ENCODE data around the gene OBSCN.

OBSCN gene

GRCh38 chr1:228414511-228415211 is 206.8 kb downstream of the OBSCN start:
- Histone ChIP-seq H4K8ac (ENCODE audit: low read length) (peak overlapping the region; percentile 27), H3K27me3 (ENCODE audit: control insufficient read depth in 1 of 2, insufficient read depth in 1 of 2, low read length in 2 of 2) (peaks cover 29 to 42% of the 10 kb centered on the region in 2 experiments)
- DNase-seq, result no peak

GRCh38 chr1:228415221-228415620 is 207.4 kb downstream of the OBSCN start:
- H3K9me3 ChIP-seq (ENCODE audit: control insufficient read depth, low read length), result no peaks in the 10 kb centered on the region
- no peak overlapping the region for H3K14ac ChIP-seq (ENCODE audit: low read length in 2 of 2)
- H3K4me3 ChIP-seq (ENCODE audit: insufficient read depth in 1 of 2, low read depth in 1 of 2, low read length in 2 of 2), result no peak overlapping the region
- H3K4me1 ChIP-seq (ENCODE audit: control insufficient read depth, insufficient read depth, low read depth, low read length), result peaks cover 25% of the 10 kb centered on the region
- no peak for DNase-seq
- H3K4me2 ChIP-seq (ENCODE audit: low read length, poor library complexity, severe bottlenecking), result no peak overlapping the region
- H3K9ac ChIP-seq (ENCODE audit: low read length), result no peak overlapping the region
- peaks cover 12 to 35% of the 10 kb centered on the region in 2 experiments for H3K36me3 ChIP-seq (ENCODE audit: control insufficient read depth in 1 of 2, insufficient read depth in 2 of 2, low read depth in 1 of 2, low read length in 2 of 2)
- H2BK15ac ChIP-seq (ENCODE audit: low read depth, poor library complexity, severe bottlenecking), result no peak overlapping the region
- no peak overlapping the region for H4K91ac ChIP-seq (ENCODE audit: low read length)
- no peak overlapping the region for H3K4ac ChIP-seq (ENCODE audit: low read depth in 1 of 2, low read length in 2 of 2)
- no peak overlapping the region for H2BK12ac ChIP-seq (ENCODE audit: low read length in 2 of 2)
- no peak overlapping the region for H3K23ac ChIP-seq (ENCODE audit: low read length in 2 of 2)
- WGBS, result 83% methylated on average over 7 of the region's 7 CpGs
- no peak overlapping the region for H2AFZ ChIP-seq (ENCODE audit: low read depth, low read length)
- H2BK120ac ChIP-seq (ENCODE audit: low read depth, low read length), result no peak overlapping the region
- peaks cover 29 to 42% of the 10 kb centered on the region in 2 experiments for H3K27me3 ChIP-seq (ENCODE audit: control insufficient read depth in 1 of 2, insufficient read depth in 1 of 2, low read length in 2 of 2)
- H3K79me1 ChIP-seq (replicated peaks; ENCODE audit: low read length, poor library complexity, severe bottlenecking), result peaks cover 3% of the 10 kb centered on the region
- H2BK5ac ChIP-seq (ENCODE audit: low read depth, low read length, poor library complexity, severe bottlenecking), result no peak overlapping the region
- no peak overlapping the region for H2AK5ac ChIP-seq (ENCODE audit: low read length, severe bottlenecking)
- no peak overlapping the region for H4K8ac ChIP-seq (ENCODE audit: low read length)
- no peak overlapping the region for H3K18ac ChIP-seq (ENCODE audit: low read depth in 1 of 2, low read length in 2 of 2)
- no peak overlapping the region for H3K27ac ChIP-seq (ENCODE audit: low read length, poor library complexity, severe bottlenecking)

More at GRCh38 chr1:228414511-228415211, 206.8 kb downstream of the OBSCN start:
- H2BK120ac ChIP-seq (ENCODE audit: low read depth, low read length), result no peak overlapping the region
- H3K14ac ChIP-seq (ENCODE audit: low read length in 2 of 2), result no peak overlapping the region
- H3K9me3 ChIP-seq (ENCODE audit: control insufficient read depth, low read length), result no peaks in the 10 kb centered on the region
- H4K91ac ChIP-seq (ENCODE audit: low read length), result no peak overlapping the region
- peaks cover 26% of the 10 kb centered on the region for H3K4me1 ChIP-seq (ENCODE audit: control insufficient read depth, insufficient read depth, low read depth, low read length)
- H3K18ac ChIP-seq (ENCODE audit: low read depth in 1 of 2, low read length in 2 of 2), result no peak overlapping the region
- H2AK5ac ChIP-seq (ENCODE audit: low read length, severe bottlenecking), result no peak overlapping the region
- H3K4me3 ChIP-seq (ENCODE audit: insufficient read depth in 1 of 2, low read depth in 1 of 2, low read length in 2 of 2), result no peak overlapping the region
- H2BK15ac ChIP-seq (ENCODE audit: low read depth, poor library complexity, severe bottlenecking), result no peak overlapping the region
- H2BK5ac ChIP-seq (ENCODE audit: low read depth, low read length, poor library complexity, severe bottlenecking), result no peak overlapping the region
- H3K4me2 ChIP-seq (ENCODE audit: low read length, poor library complexity, severe bottlenecking), result no peak overlapping the region
- WGBS, result 91% methylated on average over 25 of the region's 25 CpGs
- peaks cover 4% of the 10 kb centered on the region for H3K79me1 ChIP-seq (replicated peaks; ENCODE audit: low read length, poor library complexity, severe bottlenecking)
- H3K23ac ChIP-seq (ENCODE audit: low read length in 2 of 2), result no peak overlapping the region
- H3K36me3 ChIP-seq (ENCODE audit: control insufficient read depth in 1 of 2, insufficient read depth in 2 of 2, low read depth in 1 of 2, low read length in 2 of 2), result peaks cover 14 to 38% of the 10 kb centered on the region in 2 experiments
- no peak overlapping the region for H2AFZ ChIP-seq (ENCODE audit: low read depth, low read length)
- H3K4ac ChIP-seq (ENCODE audit: low read depth in 1 of 2, low read length in 2 of 2), result no peak overlapping the region
- H3K27ac ChIP-seq (ENCODE audit: low read length, poor library complexity, severe bottlenecking), result no peak overlapping the region
- no peak overlapping the region for H2BK12ac ChIP-seq (ENCODE audit: low read length in 2 of 2)
- H3K9ac ChIP-seq (ENCODE audit: low read length), result no peak overlapping the region

- no peak overlapping the region for H2AK5ac ChIP-seq (ENCODE audit: low read length, severe bottlenecking)
- H3K27ac ChIP-seq (ENCODE audit: low read length, poor library complexity, severe bottlenecking), result no peak overlapping the region
- H3K4me2 ChIP-seq (ENCODE audit: low read length, poor library complexity, severe bottlenecking), result peak overlapping the region; percentile 86
- H3K27me3 ChIP-seq (ENCODE audit: control insufficient read depth in 1 of 2, insufficient read depth in 1 of 2, low read length in 2 of 2), result peaks cover 29 to 42% of the 10 kb centered on the region in 2 experiments
- H3K14ac ChIP-seq (ENCODE audit: low read length in 2 of 2), result peak overlapping the region in 1 of 2 experiments; percentile 78
- peak overlapping the region; percentile 38 for H3K9ac ChIP-seq (ENCODE audit: low read length)
- peak overlapping the region in 1 of 2 experiments; percentile 48 for H3K23ac ChIP-seq (ENCODE audit: low read length in 2 of 2)
- peaks cover 22% of the 10 kb centered on the region for H3K4me1 ChIP-seq (ENCODE audit: control insufficient read depth, insufficient read depth, low read depth, low read length)
- H3K79me1 ChIP-seq (replicated peaks; ENCODE audit: low read length, poor library complexity, severe bottlenecking), result peaks cover under 1% of the 10 kb centered on the region
- peak overlapping the region in 1 of 2 experiments; percentile 55 for H3K4ac ChIP-seq (ENCODE audit: low read depth in 1 of 2, low read length in 2 of 2)
- WGBS, result 28% methylated on average over 23 of the region's 23 CpGs
- no peak overlapping the region for H2AFZ ChIP-seq (ENCODE audit: low read depth, low read length)
- peak overlapping the region; percentile 73 for H2BK120ac ChIP-seq (ENCODE audit: low read depth, low read length)
- no peak for DNase-seq
- H4K91ac ChIP-seq (ENCODE audit: low read length), result peak overlapping the region; percentile 34
- no peak overlapping the region for H2BK5ac ChIP-seq (ENCODE audit: low read depth, low read length, poor library complexity, severe bottlenecking)
- peak overlapping the region; percentile 81 to 85 for H3K18ac ChIP-seq (ENCODE audit: low read depth in 1 of 2, low read length in 2 of 2)
- no peaks in the 10 kb centered on the region for H3K9me3 ChIP-seq (ENCODE audit: control insufficient read depth, low read length)
- peaks cover 6 to 29% of the 10 kb centered on the region in 2 experiments for H3K36me3 ChIP-seq (ENCODE audit: control insufficient read depth in 1 of 2, insufficient read depth in 2 of 2, low read depth in 1 of 2, low read length in 2 of 2)
- peak overlapping the region; percentile 54 to 68 for H3K4me3 ChIP-seq (ENCODE audit: insufficient read depth in 1 of 2, low read depth in 1 of 2, low read length in 2 of 2)
- H4K8ac ChIP-seq (ENCODE audit: low read length), result peak overlapping the region; percentile 76
- no peak overlapping the region for H2BK15ac ChIP-seq (ENCODE audit: low read depth, poor library complexity, severe bottlenecking)
- peak overlapping the region in 1 of 2 experiments; percentile 40 for H2BK12ac ChIP-seq (ENCODE audit: low read length in 2 of 2)
Measured at GRCh38 chr1:228415853-228416216, 208.0 kb downstream of the OBSCN start.

GRCh38 chr1:228416217-228416933 is 208.5 kb downstream of the OBSCN start, which contains the start of gene TRIM17:
TRIM17 (minus strand) TSS chr1:228416861; CDS start chr1:228415072, 1,789 bp downstream.
- peaks cover under 1 to 24% of the 10 kb centered on the region in 2 experiments for H3K36me3 ChIP-seq (ENCODE audit: control insufficient read depth in 1 of 2, insufficient read depth in 2 of 2, low read depth in 1 of 2, low read length in 2 of 2)
- peak within 1 kb of the TSS; percentile 38 for H3K9ac ChIP-seq (ENCODE audit: low read length)
- peaks cover 22% of the 10 kb centered on the region for H3K4me1 ChIP-seq (ENCODE audit: control insufficient read depth, insufficient read depth, low read depth, low read length)
- H2AFZ ChIP-seq (ENCODE audit: low read depth, low read length), result peak within 1 kb of the TSS; percentile 49
- H3K4me3 ChIP-seq (ENCODE audit: insufficient read depth in 1 of 2, low read depth in 1 of 2, low read length in 2 of 2), result peak within 1 kb of the TSS; percentile 54 to 68
- H3K79me1 ChIP-seq (replicated peaks; ENCODE audit: low read length, poor library complexity, severe bottlenecking), result no peaks in the 10 kb centered on the region
- H4K8ac ChIP-seq (ENCODE audit: low read length), result peak within 1 kb of the TSS; percentile 76
- H4K91ac ChIP-seq (ENCODE audit: low read length), result peak within 1 kb of the TSS; percentile 71
- peak within 1 kb of the TSS in 1 of 2 experiments; percentile 85 for H3K23ac ChIP-seq (ENCODE audit: low read length in 2 of 2)
- no peak within 1 kb of the TSS for H2AK5ac ChIP-seq (ENCODE audit: low read length, severe bottlenecking)
- H2BK12ac ChIP-seq (ENCODE audit: low read length in 2 of 2), result peak within 1 kb of the TSS in 1 of 2 experiments; percentile 57
- H3K18ac ChIP-seq (ENCODE audit: low read depth in 1 of 2, low read length in 2 of 2), result peak within 1 kb of the TSS; percentile 81 to 85
- peak within 1 kb of the TSS; percentile 86 for H3K4me2 ChIP-seq (ENCODE audit: low read length, poor library complexity, severe bottlenecking)
- peak within 1 kb of the TSS; percentile 92 for H2BK15ac ChIP-seq (ENCODE audit: low read depth, poor library complexity, severe bottlenecking)
- 1% methylated on average over 59 of the region's 59 CpGs for WGBS
- peak within 1 kb of the TSS in 1 of 2 experiments; percentile 55 for H3K4ac ChIP-seq (ENCODE audit: low read depth in 1 of 2, low read length in 2 of 2)
- H3K14ac ChIP-seq (ENCODE audit: low read length in 2 of 2), result peak within 1 kb of the TSS; percentile 1 to 78
- H3K27me3 ChIP-seq (ENCODE audit: control insufficient read depth in 1 of 2, insufficient read depth in 1 of 2, low read length in 2 of 2), result peaks cover 29 to 42% of the 10 kb centered on the region in 2 experiments
- no peak within 1 kb of the TSS for H2BK5ac ChIP-seq (ENCODE audit: low read depth, low read length, poor library complexity, severe bottlenecking)
- peak; percentile 50 for DNase-seq
- H3K9me3 ChIP-seq (ENCODE audit: control insufficient read depth, low read length), result no peaks in the 10 kb centered on the region
- H3K27ac ChIP-seq (ENCODE audit: low read length, poor library complexity, severe bottlenecking), result no peak within 1 kb of the TSS
- peak within 1 kb of the TSS; percentile 73 for H2BK120ac ChIP-seq (ENCODE audit: low read depth, low read length)
